GM21447 (cell line): ENCODE data around the gene GARIN5B.
"Not testable (repeated sequence)": the region's sequence is repeated elsewhere in the genome, so short reads cannot be mapped to it uniquely, and the experiment has no call there.

Experiments
- ATAC-seq: cut with Tn5 transposase; IDR thresholded peaks from one replicate; pipeline ENCODE4 v1.9.1; 2021; ENCODE audit not compliant: unreplicated experiment

GARIN5B gene

GRCh38 chr19:55352040-55352439 lies 11.0 kb downstream of the GARIN5B start:
- ATAC-seq: no peak

GRCh38 chr19:55350620-55351315 lies 12.3 kb downstream of the GARIN5B start:
- ATAC-seq: no peak

- no peak for ATAC-seq
Measured at GRCh38 chr19:55348317-55349034, 14.6 kb downstream of the GARIN5B start.

- ATAC-seq: no peak
Measured at GRCh38 chr19:55347442-55348009, 15.5 kb downstream of the GARIN5B start.

GRCh38 chr19:55346725-55347441 lies 16.2 kb downstream of the GARIN5B start:
- ATAC-seq: no peak

GRCh38 chr19:55345818-55346724 lies 17.0 kb downstream of the GARIN5B start:
- ATAC-seq: no peak

- no peak for ATAC-seq
Measured at GRCh38 chr19:55345101-55345817, 17.8 kb downstream of the GARIN5B start.

GRCh38 chr19:55344444-55344843 lies 18.6 kb downstream of the GARIN5B start:
- no peak for ATAC-seq

GRCh38 chr19:55341595-55342531 lies 21.2 kb downstream of the GARIN5B start:
- no peak for ATAC-seq

GRCh38 chr19:55341171-55341588 lies 21.9 kb downstream of the GARIN5B start:
- no peak for ATAC-seq

GRCh38 chr19:55340784-55341147 lies 22.3 kb downstream of the GARIN5B start:
- no peak for ATAC-seq

GRCh38 chr19:55339889-55340783 lies 22.9 kb downstream of the GARIN5B start:
- ATAC-seq: no peak

- ATAC-seq: peak; percentile 79
Measured at GRCh38 chr19:55339105-55339888, 23.8 kb downstream of the GARIN5B start, which contains the start of gene KMT5C. Gene KMT5C (plus strand): TSS chr19:55339876. CDS start chr19:55341937, 2,061 bp downstream.

GRCh38 chr19:55336101-55336500 lies 27.0 kb downstream of the GARIN5B start:
- ATAC-seq: no peak

GRCh38 chr19:55333870-55334269 lies 29.2 kb downstream of the GARIN5B start:
- no peak for ATAC-seq

- ATAC-seq: not testable (repeated sequence)
Measured at GRCh38 chr19:55329791-55330190, 33.3 kb downstream of the GARIN5B start.

- not testable (repeated sequence) for ATAC-seq
Measured at GRCh38 chr19:55328774-55329318, 34.2 kb downstream of the GARIN5B start.
